ENCODE data around the gene TBC1D2.
"Not testable (repeated sequence)": the region's sequence is repeated elsewhere in the genome, so short reads cannot be mapped to it uniquely, and the experiment has no call there.

The TBC1D2 gene

DNA sequence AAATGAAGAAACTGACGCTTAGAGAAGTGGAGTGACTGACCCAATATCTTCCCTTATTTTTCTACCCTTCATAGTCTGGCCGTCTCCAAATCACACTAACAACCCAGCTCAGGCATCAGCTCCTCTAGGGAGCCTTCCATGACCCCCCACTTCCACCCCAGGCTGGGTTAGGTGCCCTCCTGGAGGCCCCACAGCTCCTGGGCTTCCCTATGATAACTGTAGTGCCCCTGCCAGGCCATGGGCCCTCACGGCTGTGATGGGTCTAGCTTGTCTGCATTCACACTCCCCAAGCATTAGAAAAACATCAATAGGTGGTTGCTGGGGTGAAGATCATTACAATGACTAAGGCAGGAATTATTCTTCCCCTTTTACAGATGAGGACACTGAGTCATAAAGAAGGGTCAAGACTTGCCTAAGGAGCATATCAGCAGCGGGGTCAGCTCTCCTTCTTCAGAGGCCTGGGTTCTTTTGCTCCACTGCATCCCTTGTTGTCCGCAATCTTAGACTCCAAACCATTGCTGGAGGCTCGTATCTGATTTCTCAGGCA, 70.4 kb downstream of the TBC1D2 start:
- no peak for DNase-seq

DNA sequence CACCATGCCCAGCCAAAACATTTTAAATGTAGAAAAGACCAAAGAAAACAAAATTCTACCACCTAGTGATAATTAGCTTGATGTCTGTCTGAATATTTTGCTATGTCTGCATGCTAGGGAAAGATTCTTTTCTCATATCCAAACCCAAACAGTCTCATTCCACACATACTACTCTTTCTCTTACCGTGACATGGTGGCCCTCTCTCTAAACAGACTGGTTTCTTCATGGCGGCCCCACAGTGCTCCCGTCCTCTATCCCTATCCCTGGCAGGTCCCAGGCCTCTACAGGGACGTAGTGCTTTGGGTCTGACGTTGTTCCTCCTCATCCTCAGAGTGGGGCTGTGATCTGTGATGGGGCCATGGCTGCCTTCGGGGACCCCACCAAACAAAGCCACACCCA, 71.1 kb downstream of the TBC1D2 start:
- no peak for DNase-seq

GRCh38 chr9:98182889-98183599, 72.4 kb downstream of the TBC1D2 start:
- DNase-seq = no peak

DNA sequence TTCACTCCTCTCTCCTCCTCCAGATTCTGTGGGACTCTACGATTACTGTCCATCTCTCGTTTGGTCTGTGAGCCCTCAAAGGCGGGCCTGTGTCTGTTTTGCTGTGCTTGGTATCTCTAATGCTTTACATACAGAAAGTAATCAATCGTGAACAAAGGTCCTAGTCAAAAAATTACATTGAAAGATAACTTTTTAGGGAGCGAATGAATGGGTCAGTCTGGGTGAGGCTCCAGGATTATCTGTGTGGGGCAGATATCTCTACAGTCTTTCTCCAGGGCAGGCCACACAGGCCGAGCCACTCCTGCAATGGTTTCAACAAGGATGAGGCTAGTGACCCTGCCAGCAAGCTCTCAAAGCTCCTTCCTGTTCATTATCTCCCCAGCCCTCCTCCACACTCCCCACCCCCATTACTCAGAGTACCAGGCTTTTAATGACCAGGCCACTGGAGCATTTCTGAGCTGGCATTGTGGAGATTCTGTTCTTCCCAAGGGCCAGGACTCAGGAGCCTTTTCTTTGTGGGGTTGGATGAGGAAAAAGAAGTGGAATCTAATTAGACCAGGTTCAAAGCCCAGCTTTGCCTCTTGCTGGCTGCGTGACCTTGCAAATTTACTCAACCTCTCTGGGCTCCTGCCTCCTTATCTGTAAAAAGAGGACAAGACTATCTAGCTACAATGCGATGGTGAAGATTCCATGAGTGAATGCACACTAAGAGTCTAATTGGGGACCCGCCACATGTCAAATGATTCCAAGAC, 73.2 kb downstream of the TBC1D2 start:
- no peak for DNase-seq

- no peak for DNase-seq
Observed at GRCh38 chr9:98181746-98182068, 73.7 kb downstream of the TBC1D2 start.

GRCh38 chr9:98180996-98181395, 74.5 kb downstream of the TBC1D2 start:
- DNase-seq = no peak

GRCh38 chr9:98178874-98179850, 76.3 kb downstream of the TBC1D2 start:
- no peak for DNase-seq

- DNase-seq = no peak
Observed at GRCh38 chr9:98176391-98177259, 78.8 kb downstream of the TBC1D2 start.

- DNase-seq = no peak
Observed at GRCh38 chr9:98175762-98176161, 79.7 kb downstream of the TBC1D2 start.

DNA sequence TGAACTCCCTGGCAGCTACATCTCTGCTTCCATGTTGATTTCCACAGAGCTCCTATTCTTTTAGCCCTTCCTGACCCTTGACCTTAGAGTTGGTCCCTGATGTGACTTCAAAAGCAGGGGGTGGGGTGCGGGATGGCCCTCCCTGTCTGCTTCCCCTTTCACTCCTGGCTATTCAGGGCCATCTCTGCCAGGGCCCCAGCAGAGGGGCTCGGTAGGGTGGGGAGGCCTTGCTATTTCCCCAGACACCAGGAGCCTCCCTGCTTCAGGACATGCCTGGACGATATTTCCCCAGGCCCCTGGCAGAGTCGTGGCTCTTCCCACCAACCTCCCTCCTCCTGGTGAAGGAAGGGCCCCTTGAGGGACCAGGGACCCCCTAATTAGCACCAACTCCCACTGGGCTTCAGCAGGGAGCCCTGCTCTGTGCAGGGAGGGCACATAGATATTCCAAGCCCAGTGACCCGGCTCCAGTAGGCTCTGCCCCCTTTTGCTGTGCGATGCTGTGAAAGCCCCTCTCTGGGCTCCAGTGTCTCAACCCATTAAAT, 80.3 kb downstream of the TBC1D2 start:
- no peak for DNase-seq

DNA sequence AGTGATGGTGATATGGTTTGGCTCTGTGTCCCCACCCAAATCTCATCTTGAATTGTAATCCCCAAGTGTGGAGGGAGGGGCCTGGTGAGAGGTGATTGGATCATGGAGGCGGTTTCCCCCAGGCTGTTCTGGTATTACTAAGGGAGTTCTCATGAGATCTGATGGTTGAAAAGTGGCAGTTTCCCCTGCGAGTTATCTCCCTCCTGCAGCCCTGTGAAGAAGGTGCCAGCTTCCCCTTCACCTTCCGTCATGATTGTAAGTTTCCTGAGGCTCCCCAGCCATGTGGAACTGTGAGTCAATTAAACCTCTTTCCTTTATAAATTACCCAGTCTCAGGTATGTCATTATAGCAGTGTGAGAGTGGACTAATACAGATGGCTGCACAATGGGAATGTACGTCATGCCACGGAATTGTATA, 80.9 kb downstream of the TBC1D2 start:
- not testable (repeated sequence) for DNase-seq

DNA sequence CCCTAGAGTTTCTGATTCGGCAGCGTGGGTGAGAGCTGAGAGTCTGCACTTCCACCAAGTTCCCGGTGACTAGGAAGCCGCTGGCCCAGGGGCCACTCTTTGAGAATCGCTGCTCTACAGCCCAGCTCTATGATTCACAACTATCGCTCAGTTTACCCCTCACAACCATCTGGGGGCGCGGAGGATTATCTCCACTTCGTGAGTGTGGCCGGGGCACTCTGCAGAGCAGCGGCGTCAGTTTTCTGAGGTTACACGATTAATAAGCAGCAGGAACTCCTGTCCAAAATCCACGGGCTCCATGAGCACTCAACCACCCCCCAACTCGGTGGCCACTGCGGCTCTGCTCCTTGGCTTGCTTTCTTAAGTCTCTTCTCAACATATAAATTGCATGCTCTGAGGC, 82.3 kb downstream of the TBC1D2 start:
- DNase-seq = no peak

DNA sequence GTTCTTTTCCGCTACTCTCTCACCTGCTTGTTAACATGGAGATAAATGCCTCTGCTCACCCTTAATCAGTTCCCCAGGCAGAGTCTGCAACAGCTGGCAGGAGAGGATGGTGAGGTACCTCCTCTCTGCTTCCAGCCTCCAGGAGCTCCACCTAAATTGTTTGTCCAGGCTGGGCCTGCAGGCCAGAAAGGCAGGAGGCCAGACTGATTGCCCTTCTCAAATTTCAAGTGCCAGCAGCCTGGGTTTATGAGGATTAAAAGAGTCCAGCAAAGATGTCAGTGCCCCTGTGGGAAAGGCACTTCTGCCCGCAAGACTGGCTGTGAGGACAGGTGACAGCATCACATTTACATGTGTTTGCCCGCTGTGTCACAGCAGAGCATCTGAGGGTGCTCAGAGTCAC, 82.8 kb downstream of the TBC1D2 start:
- DNase-seq = no peak

DNA sequence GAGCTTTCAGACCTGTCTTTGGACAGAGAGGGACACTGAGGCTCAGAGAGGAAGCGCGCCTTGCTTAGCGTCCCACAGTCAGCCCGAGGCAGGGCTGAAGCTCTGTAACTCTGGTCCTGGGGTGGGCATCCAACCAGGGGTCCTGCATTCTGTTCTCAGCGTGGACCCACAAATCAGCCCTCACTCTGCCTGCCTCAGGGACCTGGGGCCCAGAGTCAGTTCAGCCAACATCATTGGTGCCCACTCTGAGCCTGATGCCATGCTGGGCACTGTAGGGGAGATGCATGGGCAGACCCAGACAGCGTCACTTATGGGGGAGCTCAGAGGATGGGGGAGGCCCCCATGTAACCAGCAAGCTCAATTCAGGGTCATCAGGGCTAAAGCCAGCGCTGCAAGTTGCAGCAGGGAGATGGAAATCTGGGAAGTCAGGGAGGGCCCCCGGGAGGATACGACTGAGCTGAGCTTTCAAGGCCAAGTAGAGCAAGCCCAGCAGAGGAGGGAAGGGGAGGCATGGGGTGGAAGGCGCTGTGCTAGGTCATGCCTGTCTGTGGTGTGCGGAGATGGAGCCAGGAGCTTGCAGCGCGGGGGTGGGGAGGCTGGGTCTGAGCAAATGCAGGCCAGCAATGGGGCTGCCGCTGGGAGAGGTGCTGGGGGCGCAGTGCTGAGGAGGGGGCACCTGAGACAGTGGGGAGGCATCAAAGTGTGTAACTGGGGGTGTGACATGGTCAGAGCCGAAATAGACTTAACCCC, 84.1 kb downstream of the TBC1D2 start:
- DNase-seq = no peak

- DNase-seq = peak; percentile 58
Observed at GRCh38 chr9:98168941-98169488, 86.4 kb downstream of the TBC1D2 start.

- no peak for DNase-seq
Observed at GRCh38 chr9:98168153-98168780, 87.2 kb downstream of the TBC1D2 start.

GRCh38 chr9:98164912-98165311, 90.5 kb downstream of the TBC1D2 start:
- no peak for DNase-seq

DNA sequence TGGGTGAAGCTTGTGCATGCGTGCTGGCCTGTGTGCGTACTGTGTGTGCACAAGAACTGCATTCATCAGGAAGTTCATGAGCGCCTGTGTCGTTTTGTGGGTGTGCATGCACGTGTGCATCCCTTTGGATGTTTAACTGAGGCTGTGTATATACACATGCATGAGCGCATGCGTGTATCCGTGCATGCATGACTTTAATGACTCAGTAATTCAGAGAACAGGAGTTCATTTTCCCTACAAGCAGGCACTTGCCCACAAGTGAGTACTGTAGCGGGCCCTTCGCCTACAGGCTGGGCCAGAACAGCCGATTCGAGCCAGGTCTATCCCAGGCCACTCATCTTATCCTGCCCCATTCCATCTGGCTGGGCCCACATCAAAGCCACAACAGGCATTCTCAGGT, 92.8 kb downstream of the TBC1D2 start:
- no peak for DNase-seq

GRCh38 chr9:98161851-98162250, 93.6 kb downstream of the TBC1D2 start:
- DNase-seq = no peak

DNA sequence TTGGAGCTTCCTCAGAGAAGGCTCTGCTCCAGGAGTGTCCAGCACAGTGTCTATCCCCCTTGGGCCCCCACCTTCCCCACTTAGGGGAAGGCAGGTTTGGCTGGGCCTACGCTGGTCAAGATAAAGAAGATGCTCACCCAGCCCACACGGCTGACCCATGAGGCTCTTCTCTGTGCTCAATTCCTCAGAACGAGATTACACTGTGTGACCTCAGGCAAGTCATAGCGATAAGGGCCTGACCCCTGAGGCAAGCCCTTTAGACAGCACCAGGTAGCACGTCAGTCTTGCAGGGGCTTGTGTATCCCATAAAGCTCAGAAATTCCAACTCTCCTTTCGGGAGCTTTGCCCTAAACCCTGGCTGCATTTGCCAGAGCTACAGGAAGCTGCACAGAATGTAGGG, 95.7 kb downstream of the TBC1D2 start:
- no peak for DNase-seq
